22Rv1 (cell line): ENCODE data around the gene PARP16.

ENCODE experiments used
- CTCF ChIP-seq: fragments of 450-650 bp; IDR thresholded peaks from 2 replicates; pipeline ENCODE4 v1.5.1; 2017; ENCODE audit warnings: mild to moderate bottlenecking
- ZFX ChIP-seq: fragments of 450-650 bp; IDR thresholded peaks from 2 replicates; pipeline ENCODE4 v1.6.1; 2017; ENCODE audit warnings: antibody characterized with exemption, borderline replicate concordance

DNA sequence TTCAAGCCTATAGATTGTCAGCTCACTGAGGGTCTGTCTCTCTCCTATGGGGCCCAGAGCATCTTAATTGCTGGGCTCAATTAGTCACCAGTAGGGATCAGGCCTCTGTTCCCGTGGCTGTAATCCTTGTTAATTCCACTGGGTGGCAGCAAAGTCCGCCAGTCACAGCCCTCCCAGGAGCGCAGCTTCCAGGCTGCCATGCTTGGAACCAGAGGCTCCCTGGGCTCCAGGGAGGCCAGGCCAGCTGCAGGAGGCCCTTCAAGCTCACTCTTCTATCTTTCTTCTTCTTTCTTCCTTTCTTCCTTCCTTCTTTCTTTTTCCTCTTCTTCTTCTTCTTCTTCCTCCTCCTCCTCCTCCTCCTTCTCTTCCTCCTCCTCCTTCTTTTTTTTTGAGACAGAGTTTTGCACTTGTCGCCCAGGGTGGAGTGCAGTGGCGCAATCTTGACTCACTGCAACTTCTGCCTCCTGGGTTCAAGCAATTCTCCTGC lies 32.2 kb upstream of the PARP16 start:
- TF ChIP-seq CTCF = peak; percentile 90
- TF ChIP-seq ZFX = no peak
